CD4-positive, alpha-beta memory T cell (primary cell): ENCODE data around the gene UGT3A1. TPM values are rescaled to one million over a fixed set of nuclear protein-coding genes. Genes with fewer than 3 reads are reported as not detected.

Experiments
- CTCF ChIA-PET: fragments of 350-600 bp; sonication (Branson Sonifier 250); formaldehyde crosslinking; loops from one replicate; lab custom pipeline; 2021; ENCODE audit warnings: inconsistent platforms; ENCODE audit not compliant: partially characterized antibody; lab: Charles Lee
- POLR2A ChIA-PET: fragments of 350-600 bp; sonication (Branson Sonifier 250); formaldehyde crosslinking; loops from one replicate; lab custom pipeline; 2021; ENCODE audit not compliant: partially characterized antibody; lab: Charles Lee
- DNase-seq, 5 donors: peaks; one replicate each; pipeline versions ENCODE4 v3.0.0 to v3.0.0-alpha.2; 2020 to 2022; ENCODE audit warnings: mixed read lengths in 1 of 5
- H3K27ac ChIP-seq: one replicate; pipeline ENCODE4 v1.7.0; 2013; ENCODE audit warnings: low read depth, low read length
- H3K27me3 ChIP-seq: 2 replicates; pipeline ENCODE4 v1.7.0; 2013; ENCODE audit warnings: mild to moderate bottlenecking, low read length, moderate library complexity; ENCODE audit not compliant: insufficient read depth
- H3K36me3 ChIP-seq: 2 replicates; pipeline ENCODE4 v1.7.0; 2013; ENCODE audit warnings: mild to moderate bottlenecking, low read length, moderate library complexity; ENCODE audit not compliant: insufficient read depth
- H3K4me1 ChIP-seq: 2 replicates; pipeline ENCODE4 v1.7.0; 2013; ENCODE audit warnings: mild to moderate bottlenecking, low read length, moderate library complexity; ENCODE audit not compliant: insufficient read depth
- H3K4me3 ChIP-seq, 2 donors: one replicate each; pipeline ENCODE4 v1.7.0; 2013; ENCODE audit warnings: low read length in 2 of 2, mild to moderate bottlenecking in 1 of 2
- H3K9me3 ChIP-seq, 2 donors: one replicate each; pipeline ENCODE4 v1.7.0; 2013; ENCODE audit warnings: low read length in 2 of 2, control low read depth in 1 of 2; ENCODE audit not compliant: control insufficient read depth in 1 of 2
- H3K27ac Mint-ChIP-seq, 7 donors: one replicate each; pipeline ENCODE4 v1.8.0; 2020 to 2021; ENCODE audit warnings: mixed read lengths in 7 of 7, mild to moderate bottlenecking in 6 of 7, inconsistent platforms in 3 of 7, moderate library complexity in 3 of 7
- H3K27me3 Mint-ChIP-seq, 2 donors: one replicate each; pipeline ENCODE4 v1.8.0; 2020 to 2021; ENCODE audit warnings: mixed read lengths in 2 of 2
- H3K36me3 Mint-ChIP-seq, 2 donors: one replicate each; pipeline ENCODE4 v1.8.0; 2020 to 2021; ENCODE audit warnings: mixed read lengths in 2 of 2, inconsistent platforms in 1 of 2, mild to moderate bottlenecking in 1 of 2
- H3K4me1 Mint-ChIP-seq, 4 donors: one replicate each; pipeline ENCODE4 v1.8.0; 2020 to 2021; ENCODE audit warnings: mixed read lengths in 4 of 4, mild to moderate bottlenecking in 1 of 4
- H3K4me3 Mint-ChIP-seq, 8 donors: one replicate each; pipeline ENCODE4 v1.8.0; 2020 to 2021; ENCODE audit warnings: mixed read lengths in 8 of 8, mild to moderate bottlenecking in 7 of 8, moderate library complexity in 6 of 8, inconsistent platforms in 3 of 8
- H3K9me3 Mint-ChIP-seq, 8 donors: one replicate each; pipeline ENCODE4 v1.8.0; 2020 to 2021; ENCODE audit warnings: mixed read lengths in 8 of 8, mild to moderate bottlenecking in 5 of 8, inconsistent platforms in 3 of 8, moderate library complexity in 1 of 8
- intact Hi-C: fragments of 100-400 bp; cut with micrococcal nuclease; formaldehyde crosslinking; loops from one replicate; pipeline ENCODE4 v1.15.1; 2023
- polyA plus RNA-seq, 2 donors: library from polyadenylated mRNA; unstranded; fragments of 300-500 nt; fragmentation: Illumina TruSeq; gene quantifications; one replicate each; pipeline ENCODE4 v1.2.3, GENCODE V29; 2021
- total RNA-seq, 2 experiments: library from RNA; stranded (reverse); gene quantifications; one replicate each; pipeline ENCODE4 v1.2.3, GENCODE V29; 2021

Gene UGT3A1
- total and polyA plus RNA-seq, 4 experiments from 2014 or later: not detected

GRCh38 chr5:36013182-36013581 lies 22.0 kb upstream of the UGT3A1 start:
- H3K27ac ChIP-seq: no peak overlapping the region
- no peak overlapping the region for H3K4me3 Mint-ChIP-seq
- H3K9me3 Mint-ChIP-seq: peaks cover 2 to 64% (median 43%) of the 10 kb centered on the region in 8 donors
- ChIA-PET CTCF (no interaction called here), POLR2A (no interaction called here)
- H3K36me3 Mint-ChIP-seq: peaks cover 0 to 7% of the 10 kb centered on the region in 2 donors
- H3K4me1 Mint-ChIP-seq: no peaks in the 10 kb centered on the region
- no peak for DNase-seq
- no peaks in the 10 kb centered on the region for H3K36me3 ChIP-seq
- H3K27me3 ChIP-seq: no peaks in the 10 kb centered on the region
- intact Hi-C loops: no loop called here
- no peak overlapping the region for H3K27ac Mint-ChIP-seq
- no peaks in the 10 kb centered on the region for H3K27me3 Mint-ChIP-seq
- H3K4me1 ChIP-seq: no peaks in the 10 kb centered on the region
- H3K9me3 ChIP-seq: peaks cover 0 to 15% of the 10 kb centered on the region in 2 donors
- H3K4me3 ChIP-seq: no peak overlapping the region

DNA sequence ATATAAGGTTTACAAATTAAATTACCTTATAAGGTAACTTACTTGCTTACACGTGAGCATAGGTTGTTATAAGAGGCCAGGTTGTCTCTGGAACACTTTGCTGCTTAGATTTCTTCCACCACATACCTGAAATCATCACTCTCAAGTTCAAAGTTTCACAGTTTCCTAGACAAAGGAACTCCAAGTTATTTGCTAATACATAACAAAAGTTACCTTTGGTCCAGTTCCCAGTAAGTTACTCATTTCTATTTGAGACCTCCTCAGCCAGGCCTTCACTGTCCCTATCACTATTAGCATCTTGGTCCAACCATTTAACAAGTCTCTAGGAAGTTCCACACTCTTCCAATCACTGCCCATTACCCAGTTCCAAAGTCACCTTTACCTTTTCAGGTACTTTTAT lies 18.5 kb upstream of the UGT3A1 start:
- Histone ChIP-seq H3K27ac (no peak overlapping the region), H3K4me1 (no peaks in the 10 kb centered on the region), H3K9me3 (peaks cover 0 to 7% of the 10 kb centered on the region in 2 donors), H3K4me3 (no peak overlapping the region), H3K36me3 (no peaks in the 10 kb centered on the region), H3K27me3 (no peaks in the 10 kb centered on the region)
- Mint-ChIP-seq H3K27ac (no peak overlapping the region), H3K9me3 (peaks cover 5 to 54% (median 32%) of the 10 kb centered on the region in 8 donors), H3K36me3 (peaks cover 0 to 7% of the 10 kb centered on the region in 2 donors), H3K27me3 (peaks cover 2% of the 10 kb centered on the region in 2 donors), H3K4me1 (no peaks in the 10 kb centered on the region), H3K4me3 (no peak overlapping the region)
- ChIA-PET POLR2A (no interaction called here), CTCF (no interaction called here)
- intact Hi-C loops: no loop called here
- DNase-seq: no peak

DNA sequence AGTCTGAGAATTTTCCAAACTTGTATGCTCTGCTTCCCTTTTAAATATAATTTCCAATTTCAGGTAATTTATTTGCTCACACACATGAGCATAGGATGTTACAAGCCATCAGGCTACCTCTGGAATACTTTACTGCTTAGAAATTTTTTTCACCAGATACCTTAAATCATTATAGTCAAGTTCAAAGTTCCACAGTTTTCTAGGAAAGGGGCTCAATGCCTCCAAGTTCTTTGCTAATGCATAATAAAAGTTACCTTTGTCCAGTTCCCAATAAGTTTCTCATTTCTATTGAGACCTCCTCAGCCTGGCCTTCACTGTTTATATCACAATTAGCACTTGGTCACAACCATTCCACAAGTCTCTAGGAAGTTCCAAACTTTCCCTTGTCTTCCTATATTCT lies 16.2 kb upstream of the UGT3A1 start:
- CTCF ChIA-PET: no interaction called here
- H3K9me3 ChIP-seq: no peaks in the 10 kb centered on the region
- no peaks in the 10 kb centered on the region for H3K4me1 ChIP-seq
- peaks cover 2 to 31% (median 15%) of the 10 kb centered on the region in 8 donors for H3K9me3 Mint-ChIP-seq
- intact Hi-C loops: no loop called here
- H3K4me3 Mint-ChIP-seq: no peak overlapping the region
- H3K27ac ChIP-seq: no peak overlapping the region
- no peaks in the 10 kb centered on the region for H3K4me1 Mint-ChIP-seq
- DNase-seq: no peak
- no peak overlapping the region for H3K27ac Mint-ChIP-seq
- no peak overlapping the region for H3K4me3 ChIP-seq
- H3K27me3 Mint-ChIP-seq: peaks cover 6 to 14% of the 10 kb centered on the region in 2 donors
- POLR2A ChIA-PET: no interaction called here
- no peaks in the 10 kb centered on the region for H3K27me3 ChIP-seq
- no peaks in the 10 kb centered on the region for H3K36me3 ChIP-seq
- H3K36me3 Mint-ChIP-seq: no peaks in the 10 kb centered on the region

- no peak for DNase-seq
- Histone ChIP-seq H3K9me3 (no peaks in the 10 kb centered on the region), H3K27me3 (no peaks in the 10 kb centered on the region), H3K27ac (no peak overlapping the region), H3K4me3 (no peak overlapping the region), H3K4me1 (no peaks in the 10 kb centered on the region), H3K36me3 (no peaks in the 10 kb centered on the region)
- intact Hi-C loops: no loop called here
- ChIA-PET POLR2A (no interaction called here), CTCF (no interaction called here)
- Mint-ChIP-seq H3K4me1 (no peaks in the 10 kb centered on the region), H3K9me3 (peaks cover 2 to 26% (median 14%) of the 10 kb centered on the region in 8 donors), H3K27me3 (peaks cover 9 to 14% of the 10 kb centered on the region in 2 donors), H3K36me3 (no peaks in the 10 kb centered on the region), H3K27ac (no peak overlapping the region), H3K4me3 (no peak overlapping the region)
These were observed 15.0 kb upstream of the UGT3A1 start for GRCh38 chr5:36006163-36006562.

DNA sequence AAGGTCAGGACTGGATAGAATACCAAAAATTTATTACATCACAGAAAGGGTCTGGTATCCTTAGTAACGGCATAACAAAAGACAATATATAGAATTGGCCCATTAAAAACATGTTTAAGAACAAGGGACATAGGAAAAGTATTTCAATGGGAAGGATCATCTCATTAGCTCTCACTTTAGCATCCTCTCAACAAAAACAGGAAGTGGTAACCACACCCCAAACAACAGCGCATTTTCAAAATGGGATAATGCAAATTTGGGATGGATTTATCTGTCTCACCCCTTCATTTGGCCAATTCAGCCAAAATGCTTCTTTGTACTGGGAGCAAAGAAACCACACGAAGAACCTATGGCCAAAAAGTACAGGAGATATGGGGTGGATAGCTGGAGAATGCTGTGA lies 9.8 kb upstream of the UGT3A1 start:
- H3K4me3 Mint-ChIP-seq: no peak overlapping the region
- no peaks in the 10 kb centered on the region for H3K4me1 Mint-ChIP-seq
- Histone ChIP-seq H3K36me3 (no peaks in the 10 kb centered on the region), H3K4me3 (no peak overlapping the region), H3K4me1 (no peaks in the 10 kb centered on the region), H3K27me3 (no peaks in the 10 kb centered on the region), H3K9me3 (no peaks in the 10 kb centered on the region), H3K27ac (no peak overlapping the region)
- intact Hi-C loops: no loop called here
- ChIA-PET CTCF (no interaction called here), POLR2A (no interaction called here)
- peaks cover 0 to 4% (median 0%) of the 10 kb centered on the region in 8 donors for H3K9me3 Mint-ChIP-seq
- H3K27me3 Mint-ChIP-seq: peaks cover 11 to 17% of the 10 kb centered on the region in 2 donors
- no peak for DNase-seq
- no peak overlapping the region for H3K27ac Mint-ChIP-seq
- no peaks in the 10 kb centered on the region for H3K36me3 Mint-ChIP-seq

- Mint-ChIP-seq H3K4me1 (no peaks in the 10 kb centered on the region), H3K9me3 (peaks cover 0 to 6% (median 0%) of the 10 kb centered on the region in 8 donors), H3K4me3 (no peak overlapping the region), H3K27ac (no peak overlapping the region), H3K27me3 (peaks cover 12 to 15% of the 10 kb centered on the region in 2 donors), H3K36me3 (no peaks in the 10 kb centered on the region)
- ChIA-PET POLR2A (no interaction called here), CTCF (no interaction called here)
- no peak overlapping the region for H3K27ac ChIP-seq
- no peaks in the 10 kb centered on the region for H3K9me3 ChIP-seq
- H3K4me3 ChIP-seq: no peak overlapping the region
- H3K4me1 ChIP-seq: no peaks in the 10 kb centered on the region
- no peaks in the 10 kb centered on the region for H3K27me3 ChIP-seq
- H3K36me3 ChIP-seq: no peaks in the 10 kb centered on the region
- DNase-seq: no peak
- intact Hi-C loops: no loop called here
These were observed 8.4 kb upstream of the UGT3A1 start for GRCh38 chr5:35999547-35999946.

- H3K4me3 Mint-ChIP-seq: no peak overlapping the region
- no peaks in the 10 kb centered on the region for H3K9me3 ChIP-seq
- H3K36me3 ChIP-seq: no peaks in the 10 kb centered on the region
- H3K27me3 Mint-ChIP-seq: peaks cover 11% of the 10 kb centered on the region in 2 donors
- DNase-seq: no peak
- peaks cover 0 to 2% (median 0%) of the 10 kb centered on the region in 4 donors for H3K4me1 Mint-ChIP-seq
- POLR2A ChIA-PET: no interaction called here
- CTCF ChIA-PET: no interaction called here
- H3K27me3 ChIP-seq: no peaks in the 10 kb centered on the region
- no peak overlapping the region for H3K4me3 ChIP-seq
- intact Hi-C loops: no loop called here
- no peak overlapping the region for H3K27ac ChIP-seq
- peaks cover 0 to 6% (median 0%) of the 10 kb centered on the region in 8 donors for H3K9me3 Mint-ChIP-seq
- H3K36me3 Mint-ChIP-seq: no peaks in the 10 kb centered on the region
- no peak overlapping the region for H3K27ac Mint-ChIP-seq
- H3K4me1 ChIP-seq: no peaks in the 10 kb centered on the region
These were observed 4.9 kb upstream of the UGT3A1 start for GRCh38 chr5:35996076-35996475.

DNA sequence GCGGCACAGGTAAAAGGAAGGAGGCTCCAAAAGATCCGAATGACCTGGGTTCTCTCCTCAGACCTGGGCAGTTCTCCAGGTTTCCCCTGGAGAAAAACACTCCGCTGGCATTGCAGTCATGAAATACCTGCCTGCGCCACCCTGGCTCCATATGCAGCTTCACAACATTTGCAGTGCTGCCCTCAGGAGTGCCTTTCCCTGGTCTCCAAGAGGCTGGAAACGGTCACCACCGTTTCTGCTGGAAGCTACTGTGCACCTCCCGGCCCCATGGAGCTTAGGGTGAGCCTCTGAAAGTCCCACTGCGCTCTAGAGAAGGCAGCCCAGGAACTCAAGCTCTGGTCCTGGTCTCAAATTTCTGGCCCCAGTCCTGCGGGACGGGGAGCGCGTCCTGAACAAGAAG lies 670 bp downstream of the UGT3A1 start:
- intact Hi-C loops: no loop called here
- no peaks in the 10 kb centered on the region for H3K27me3 ChIP-seq
- peaks cover 0 to 2% (median 0%) of the 10 kb centered on the region in 4 donors for H3K4me1 Mint-ChIP-seq
- H3K4me1 ChIP-seq: no peaks in the 10 kb centered on the region
- no peaks in the 10 kb centered on the region for H3K9me3 ChIP-seq
- no peak overlapping the region for H3K27ac Mint-ChIP-seq
- no peak overlapping the region for H3K4me3 ChIP-seq
- H3K27ac ChIP-seq: no peak overlapping the region
- H3K4me3 Mint-ChIP-seq: no peak overlapping the region
- no peak for DNase-seq
- ChIA-PET CTCF (no interaction called here), POLR2A (no interaction called here)
- no peaks in the 10 kb centered on the region for H3K36me3 ChIP-seq
- no peaks in the 10 kb centered on the region for H3K36me3 Mint-ChIP-seq
- peaks cover 16 to 19% of the 10 kb centered on the region in 2 donors for H3K27me3 Mint-ChIP-seq
- H3K9me3 Mint-ChIP-seq: no peaks in the 10 kb centered on the region
